ENCODE data around the gene RFK. TPM values are rescaled to one million over a fixed set of nuclear protein-coding genes. Genes with fewer than 3 reads are reported as not detected.

RFK gene
- total RNA-seq, 1 donor from 2014 or later, result 7.7 TPM

GRCh38 chr9:76394960-76395252 lies 680 bp upstream of the RFK start:
- peaks cover 16% of the 10 kb centered on the region for H3K36me3 Mint-ChIP-seq (ENCODE audit: low read depth)
- peak overlapping the region; percentile 99 for H3K27ac Mint-ChIP-seq
- ATAC-seq (ENCODE audit: low read depth), result peak; percentile 46
- intact Hi-C loops (cut with micrococcal nuclease), result loop anchor here (1.0 to 10.0 kb wide), 11 partner anchors 52 to 1440 kb away; partner anchors contain the start of genes C9orf40, CARNMT1, GCNT1 and NMRK1
- H3K27me3 Mint-ChIP-seq, result no peaks in the 10 kb centered on the region
- ChIA-PET CTCF (interaction anchor here (0.6 to 2.1 kb wide), 8 partner anchors 8 to 772 kb away, joined by 3 to 15 read pairs (median 6); partner anchors contain the start of gene GCNT1), POLR2A (interaction anchor here (1.3 to 2.8 kb wide), 8 partner anchors 17 to 782 kb away, joined by 4 to 14 read pairs (median 8); partner anchors contain the start of genes GCNT1 and VPS13A)
- H3K4me3 Mint-ChIP-seq, result peak overlapping the region; percentile 99
- no peaks in the 10 kb centered on the region for H3K9me3 Mint-ChIP-seq
- no peak for DNase-seq
- no peak for TF ChIP-seq CTCF (IDR thresholded peaks at IDR 0.05)
- peaks cover 22% of the 10 kb centered on the region for H3K4me1 Mint-ChIP-seq

DNA sequence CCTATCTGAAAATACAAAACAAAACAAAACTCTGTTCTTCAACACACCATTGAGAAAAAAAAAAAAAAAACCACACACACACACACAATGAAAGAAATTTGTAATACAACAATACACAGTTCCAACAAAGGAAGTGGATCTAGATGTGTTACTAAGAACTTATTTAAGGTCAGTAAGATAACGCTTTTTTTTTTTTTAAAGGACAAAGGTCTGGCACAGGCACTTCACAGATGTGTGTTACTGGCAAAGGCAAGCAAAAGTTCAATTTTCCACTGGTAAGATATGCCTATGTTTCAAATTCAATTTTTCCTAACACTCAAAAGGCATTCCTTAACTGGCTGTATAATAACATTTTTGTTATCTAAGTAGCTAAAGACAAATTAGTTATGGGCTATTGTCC lies 3.6 kb downstream of the RFK start:
- intact Hi-C loops (cut with micrococcal nuclease), result loop anchor here (5.0 to 10.0 kb wide), 4 partner anchors 1067 to 1436 kb away; partner anchors contain the start of genes C9orf40, CARNMT1, NMRK1 and OSTF1
- CTCF ChIA-PET, result no interaction called here
- DNase-seq (no peak), ATAC-seq (ENCODE audit: low read depth) (no peak)
- POLR2A ChIA-PET, result no interaction called here
- Mint-ChIP-seq H3K27ac (no peak overlapping the region), H3K9me3 (no peaks in the 10 kb centered on the region), H3K27me3 (no peaks in the 10 kb centered on the region), H3K4me3 (no peak overlapping the region), H3K4me1 (peaks cover 22% of the 10 kb centered on the region), H3K36me3 (ENCODE audit: low read depth) (peaks cover 44% of the 10 kb centered on the region)
- no peak for TF ChIP-seq CTCF (IDR thresholded peaks at IDR 0.05)

GRCh38 chr9:76379494-76379893 lies 14.7 kb downstream of the RFK start:
- Mint-ChIP-seq H3K36me3 (ENCODE audit: low read depth) (peaks cover 15% of the 10 kb centered on the region), H3K27ac (no peak overlapping the region), H3K27me3 (no peaks in the 10 kb centered on the region), H3K4me3 (no peak overlapping the region), H3K4me1 (no peaks in the 10 kb centered on the region), H3K9me3 (no peaks in the 10 kb centered on the region)
- DNase-seq (no peak), ATAC-seq (ENCODE audit: low read depth) (no peak)
- ChIA-PET POLR2A (no interaction called here), CTCF (no interaction called here)
- intact Hi-C loops (cut with micrococcal nuclease), result no loop called here
- no peak for TF ChIP-seq CTCF (IDR thresholded peaks at IDR 0.05)

GRCh38 chr9:76378367-76379073 lies 15.7 kb downstream of the RFK start:
- POLR2A ChIA-PET, result interaction anchor here (0.9 kb wide), 1 partner anchor 16 kb away, joined by 5 read pairs; the partner anchor contains the start of gene RFK
- Mint-ChIP-seq H3K36me3 (ENCODE audit: low read depth) (peaks cover 8% of the 10 kb centered on the region), H3K4me1 (no peaks in the 10 kb centered on the region), H3K27me3 (no peaks in the 10 kb centered on the region), H3K27ac (no peak overlapping the region), H3K4me3 (no peak overlapping the region), H3K9me3 (no peaks in the 10 kb centered on the region)
- CTCF ChIA-PET, result no interaction called here
- no peak for TF ChIP-seq CTCF (IDR thresholded peaks at IDR 0.05)
- DNase-seq (no peak), ATAC-seq (ENCODE audit: low read depth) (no peak)
- intact Hi-C loops (cut with micrococcal nuclease), result no loop called here

DNA sequence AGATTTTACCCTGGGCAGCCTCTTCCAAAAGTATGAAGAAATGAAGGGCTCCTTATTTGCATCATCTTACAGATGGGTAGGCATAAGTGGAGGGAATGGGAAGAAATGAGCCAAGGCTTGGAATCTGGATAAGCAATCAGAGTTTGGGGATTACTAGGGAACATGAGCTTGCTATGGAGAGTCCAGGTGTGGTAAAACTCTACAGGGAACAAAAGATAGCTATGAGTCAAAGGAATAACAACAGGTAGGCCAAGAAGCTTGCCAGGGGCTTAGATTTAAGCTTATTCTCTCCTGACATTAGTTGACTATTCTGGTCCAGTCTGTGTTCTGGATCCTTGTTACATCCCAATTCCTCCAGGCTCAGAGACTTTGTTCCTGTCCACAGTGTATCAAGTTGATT lies 16.4 kb downstream of the RFK start:
- intact Hi-C loops (cut with micrococcal nuclease), result no loop called here
- TF ChIP-seq CTCF (IDR thresholded peaks at IDR 0.05), result no peak
- Mint-ChIP-seq H3K27ac (no peak overlapping the region), H3K4me1 (no peaks in the 10 kb centered on the region), H3K4me3 (no peak overlapping the region), H3K36me3 (ENCODE audit: low read depth) (peaks cover 2% of the 10 kb centered on the region), H3K9me3 (no peaks in the 10 kb centered on the region), H3K27me3 (no peaks in the 10 kb centered on the region)
- POLR2A ChIA-PET, result interaction anchor here (0.9 kb wide), 1 partner anchor 17 kb away, joined by 5 read pairs; the partner anchor contains the start of gene RFK
- no peak for DNase-seq
- CTCF ChIA-PET, result no interaction called here
- ATAC-seq (ENCODE audit: low read depth), result no peak

All from activated B cell treated with CpG ODN at 0.5 μM for 24 hours (primary cell).